K562 treated with DMSO at 1 percent for 4 hours (cell line): ENCODE results near the gene PCGF2. TPM values are rescaled to one million over a fixed set of nuclear protein-coding genes. Genes with fewer than 3 reads are reported as not detected.

Experiments
- total RNA-seq: library from RNA; unstranded; fragments of 300-600 nt; gene quantifications from 2 replicates; pipeline ENCODE4 v1.2.3, GENCODE V29; 2022; ENCODE audit not compliant: insufficient read depth

PCGF2 gene
- total RNA-seq = 16.0 and 24.0 TPM in 2 replicates

DNA sequence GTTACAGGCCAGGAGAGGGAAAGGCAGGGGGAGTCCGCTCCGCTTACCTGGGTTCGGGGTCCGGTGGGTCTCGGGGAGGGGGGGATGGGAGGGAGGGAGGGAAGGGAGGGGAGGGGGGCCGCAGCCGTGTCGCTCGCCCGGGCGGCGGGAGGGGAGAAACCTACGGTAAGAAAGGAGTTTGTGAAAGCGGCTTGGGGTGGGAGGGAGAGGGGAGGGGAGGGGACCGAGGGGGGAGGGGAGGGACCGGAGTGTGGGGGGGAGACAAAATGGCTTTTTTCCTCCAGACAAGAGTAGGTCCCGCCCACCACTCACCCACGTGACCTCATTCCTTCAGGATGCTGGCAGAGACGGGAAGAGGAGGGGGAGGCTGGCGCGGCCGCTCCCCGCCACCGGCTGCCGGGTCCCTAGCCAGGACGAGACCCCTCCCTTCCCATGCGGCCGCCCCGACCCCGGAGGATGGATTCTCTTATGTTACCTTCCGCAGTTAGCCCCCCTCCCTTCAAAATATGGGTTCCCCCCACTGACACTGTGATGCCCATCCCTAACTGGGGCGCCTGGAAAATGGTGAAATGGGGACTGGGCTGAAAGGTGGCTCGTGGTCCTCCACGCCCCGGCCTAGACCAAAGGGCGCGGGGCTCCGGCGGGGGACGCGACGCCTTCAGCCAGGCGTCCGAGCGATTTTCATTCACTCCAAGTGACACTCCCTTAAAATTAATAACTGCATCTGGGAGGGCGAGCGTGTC is at the start of gene PCGF2:
PCGF2 (minus strand) TSS at position 188 of the 743 bp plus-strand sequence. CDS start 7,934 bp downstream, outside the sequence.

GRCh38 chr17:38752308-38753070 is 4.4 kb upstream of the PCGF2 start, which contains the start of gene PSMB3:
Gene PSMB3, plus strand, starts transcription at chr17:38752741. Its CDS starts 86 bp downstream, at chr17:38752827.

GRCh38 chr17:38729886-38730525 is 18.1 kb downstream of the PCGF2 start, which contains the start of gene CISD3:
Gene CISD3, plus strand, starts transcription at chr17:38730341. Its CDS starts 18 bp downstream, at chr17:38730359.

DNA sequence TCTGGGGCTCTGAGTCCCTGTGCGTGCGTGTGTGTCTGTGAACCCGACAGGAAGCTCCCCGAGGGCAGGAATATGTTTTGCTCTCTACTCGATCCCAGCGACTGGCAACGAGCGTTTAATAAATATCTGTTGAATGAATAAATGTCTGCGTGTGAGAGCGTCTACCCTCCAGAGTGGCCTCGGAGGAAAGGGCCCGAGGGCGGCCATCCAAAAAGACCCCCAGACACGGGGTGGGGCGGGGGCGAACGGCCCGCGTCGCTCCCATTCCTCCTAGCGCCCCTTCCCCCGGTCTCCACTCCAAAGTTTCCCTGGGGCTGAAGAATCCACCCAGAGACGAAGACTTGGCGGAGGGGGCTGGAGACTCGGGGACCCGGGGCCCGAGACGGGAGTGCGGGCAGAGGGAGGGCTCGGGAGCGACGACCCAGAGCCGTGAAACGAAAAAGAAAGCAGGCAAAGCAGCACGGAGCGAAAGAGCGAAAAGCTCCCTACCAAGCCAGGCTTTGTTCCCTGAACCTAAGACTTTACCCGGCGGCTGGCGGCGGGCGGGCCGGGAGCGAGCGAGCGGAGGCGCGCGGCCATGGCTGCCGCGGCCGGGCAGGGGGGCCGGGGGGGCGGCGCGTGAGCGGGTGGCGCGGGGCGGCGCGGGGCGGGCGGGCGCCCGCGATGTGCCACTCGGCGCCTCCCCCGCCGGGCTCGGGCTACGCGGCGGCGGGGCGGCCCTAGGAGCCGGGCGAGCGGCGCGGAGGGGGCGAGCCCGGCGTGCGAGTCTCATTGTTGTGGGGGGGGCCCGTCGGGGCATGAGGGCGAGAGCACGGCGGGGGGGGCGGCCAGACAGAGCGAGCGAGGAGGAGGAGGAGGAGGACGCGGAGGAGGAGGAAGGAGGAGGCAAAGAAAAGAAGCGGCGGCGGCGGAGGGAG is 43.3 kb downstream of the PCGF2 start, which contains the start of gene MLLT6:
MLLT6 (plus strand) TSS at position 668 of the 917 bp plus-strand sequence. CDS start 360 bp downstream, outside the sequence.

Other genes with a start within 250 kb of the PCGF2 start
- gene SRCIN1, start 142.4 kb downstream of the PCGF2 start, total RNA-seq = 0.57 TPM in 1 of 2 replicates, not detected in the other
- gene EPOP, start 73.4 kb downstream of the PCGF2 start, total RNA-seq = 3.3 and 3.4 TPM in 2 replicates
- 29.5 and 34.4 TPM in 2 replicates for gene MLLT6, start 43.1 kb downstream of the PCGF2 start, total RNA-seq
- gene CISD3, start 18.0 kb downstream of the PCGF2 start, total RNA-seq = 11.0 and 11.9 TPM in 2 replicates
- 382 and 436 TPM in 2 replicates for gene PSMB3, start 4.4 kb upstream of the PCGF2 start, total RNA-seq
- 20.4 and 32.1 TPM in 2 replicates for gene PIP4K2B, start 51.2 kb upstream of the PCGF2 start, total RNA-seq
- gene CWC25, start 77.0 kb upstream of the PCGF2 start, total RNA-seq = 8.1 and 11.1 TPM in 2 replicates
- gene RPL23, start 105.4 kb upstream of the PCGF2 start, total RNA-seq = 3,286 and 3,420 TPM in 2 replicates
- gene LASP1, start 121.7 kb upstream of the PCGF2 start, total RNA-seq = 128 and 139 TPM in 2 replicates
- not detected in 2 replicates for gene FBXO47, start 219.1 kb upstream of the PCGF2 start, total RNA-seq